Activated T-cell treated with anti-CD3 and anti-CD28 coated beads, Interleukin-2, amount 50 U/mL, for 24 hours (primary cell): ENCODE data around the gene HK1.

ENCODE experiments used
- DNase-seq: peaks from one replicate; pipeline ENCODE4 v3.0.0-alpha.2; 2020
- H3K27ac Mint-ChIP-seq: 2 replicates; pipeline ENCODE4 v1.8.0; 2020; ENCODE audit warnings: mild to moderate bottlenecking, mixed read lengths
- H3K27me3 Mint-ChIP-seq: 2 replicates; pipeline ENCODE4 v1.8.0; 2020; ENCODE audit warnings: mixed read lengths
- H3K36me3 Mint-ChIP-seq: 2 replicates; pipeline ENCODE4 v1.8.0; 2020; ENCODE audit warnings: low read depth, mixed read lengths
- H3K4me1 Mint-ChIP-seq: 2 replicates; pipeline ENCODE4 v1.8.0; 2020; ENCODE audit warnings: low read depth, mixed read lengths
- H3K4me3 Mint-ChIP-seq: 2 replicates; pipeline ENCODE4 v1.8.0; 2020; ENCODE audit warnings: mild to moderate bottlenecking, moderate library complexity, mixed read lengths
- H3K9me3 Mint-ChIP-seq: 2 replicates; pipeline ENCODE4 v1.8.0; 2020; ENCODE audit warnings: mixed read lengths

Gene HK1

GRCh38 chr10:69334302-69335062 is 56.2 kb downstream of the HK1 start:
- Mint-ChIP-seq H3K9me3 (no peaks in the 10 kb centered on the region), H3K27ac (peak overlapping the region; percentile 93), H3K36me3 (peaks cover 63% of the 10 kb centered on the region), H3K27me3 (no peaks in the 10 kb centered on the region), H3K4me1 (peaks cover 85% of the 10 kb centered on the region), H3K4me3 (peak overlapping the region; percentile 67)
- no peak for DNase-seq

GRCh38 chr10:69335063-69335587 is 56.8 kb downstream of the HK1 start:
- peak; percentile 61 for DNase-seq
- H3K27me3 Mint-ChIP-seq, result no peaks in the 10 kb centered on the region
- peak overlapping the region; percentile 67 for H3K4me3 Mint-ChIP-seq
- no peaks in the 10 kb centered on the region for H3K9me3 Mint-ChIP-seq
- H3K27ac Mint-ChIP-seq, result peak overlapping the region; percentile 93
- peaks cover 58% of the 10 kb centered on the region for H3K36me3 Mint-ChIP-seq
- peaks cover 83% of the 10 kb centered on the region for H3K4me1 Mint-ChIP-seq

- Mint-ChIP-seq H3K27ac (peak overlapping the region; percentile 93), H3K9me3 (no peaks in the 10 kb centered on the region), H3K4me1 (peaks cover 82% of the 10 kb centered on the region), H3K36me3 (peaks cover 54% of the 10 kb centered on the region), H3K4me3 (no peak overlapping the region), H3K27me3 (no peaks in the 10 kb centered on the region)
- DNase-seq, result no peak
These were observed 57.3 kb downstream of the HK1 start for GRCh38 chr10:69335613-69336012.

- Mint-ChIP-seq H3K9me3 (no peaks in the 10 kb centered on the region), H3K27ac (peak overlapping the region; percentile 57), H3K4me3 (no peak overlapping the region), H3K36me3 (peaks cover 46% of the 10 kb centered on the region), H3K4me1 (peaks cover 82% of the 10 kb centered on the region), H3K27me3 (no peaks in the 10 kb centered on the region)
- DNase-seq, result no peak
These were observed 58.6 kb downstream of the HK1 start for GRCh38 chr10:69336952-69337295.

GRCh38 chr10:69337296-69338132 is 59.2 kb downstream of the HK1 start:
- no peaks in the 10 kb centered on the region for H3K9me3 Mint-ChIP-seq
- no peak for DNase-seq
- H3K27me3 Mint-ChIP-seq, result no peaks in the 10 kb centered on the region
- H3K27ac Mint-ChIP-seq, result peak overlapping the region; percentile 57
- peaks cover 46% of the 10 kb centered on the region for H3K36me3 Mint-ChIP-seq
- H3K4me1 Mint-ChIP-seq, result peaks cover 81% of the 10 kb centered on the region
- no peak overlapping the region for H3K4me3 Mint-ChIP-seq

- DNase-seq, result no peak
- H3K36me3 Mint-ChIP-seq, result peaks cover 46% of the 10 kb centered on the region
- no peaks in the 10 kb centered on the region for H3K9me3 Mint-ChIP-seq
- H3K27me3 Mint-ChIP-seq, result no peaks in the 10 kb centered on the region
- peak overlapping the region; percentile 28 for H3K27ac Mint-ChIP-seq
- H3K4me1 Mint-ChIP-seq, result peaks cover 81% of the 10 kb centered on the region
- H3K4me3 Mint-ChIP-seq, result no peak overlapping the region
These were observed 59.8 kb downstream of the HK1 start for GRCh38 chr10:69338133-69338456.

GRCh38 chr10:69338547-69339450 is 60.5 kb downstream of the HK1 start:
- no peak overlapping the region for H3K4me3 Mint-ChIP-seq
- peaks cover 49% of the 10 kb centered on the region for H3K36me3 Mint-ChIP-seq
- peaks cover 81% of the 10 kb centered on the region for H3K4me1 Mint-ChIP-seq
- H3K27me3 Mint-ChIP-seq, result no peaks in the 10 kb centered on the region
- DNase-seq, result no peak
- H3K9me3 Mint-ChIP-seq, result no peaks in the 10 kb centered on the region
- H3K27ac Mint-ChIP-seq, result peak overlapping the region; percentile 81

- peaks cover 81% of the 10 kb centered on the region for H3K4me1 Mint-ChIP-seq
- H3K4me3 Mint-ChIP-seq, result no peak overlapping the region
- H3K9me3 Mint-ChIP-seq, result no peaks in the 10 kb centered on the region
- peaks cover 59% of the 10 kb centered on the region for H3K36me3 Mint-ChIP-seq
- H3K27ac Mint-ChIP-seq, result no peak overlapping the region
- no peaks in the 10 kb centered on the region for H3K27me3 Mint-ChIP-seq
- no peak for DNase-seq
These were observed 62.4 kb downstream of the HK1 start for GRCh38 chr10:69340695-69341094.

GRCh38 chr10:69343905-69344304 is 65.6 kb downstream of the HK1 start:
- Mint-ChIP-seq H3K9me3 (no peaks in the 10 kb centered on the region), H3K4me3 (no peak overlapping the region), H3K4me1 (peaks cover 82% of the 10 kb centered on the region), H3K27ac (peak overlapping the region; percentile 78), H3K36me3 (peaks cover 79% of the 10 kb centered on the region), H3K27me3 (no peaks in the 10 kb centered on the region)
- DNase-seq, result no peak

GRCh38 chr10:69344591-69345252 is 66.4 kb downstream of the HK1 start:
- Mint-ChIP-seq H3K4me1 (peaks cover 82% of the 10 kb centered on the region), H3K36me3 (peaks cover 84% of the 10 kb centered on the region), H3K27ac (peak overlapping the region; percentile 81), H3K4me3 (no peak overlapping the region), H3K27me3 (no peaks in the 10 kb centered on the region), H3K9me3 (no peaks in the 10 kb centered on the region)
- no peak for DNase-seq

GRCh38 chr10:69345402-69345801 is 67.1 kb downstream of the HK1 start:
- no peak for DNase-seq
- Mint-ChIP-seq H3K36me3 (peaks cover 91% of the 10 kb centered on the region), H3K27ac (peak overlapping the region; percentile 81), H3K4me1 (peaks cover 85% of the 10 kb centered on the region), H3K4me3 (no peak overlapping the region), H3K9me3 (no peaks in the 10 kb centered on the region), H3K27me3 (no peaks in the 10 kb centered on the region)

- H3K4me1 Mint-ChIP-seq, result peaks cover 81% of the 10 kb centered on the region
- no peak overlapping the region for H3K4me3 Mint-ChIP-seq
- peak overlapping the region; percentile 81 for H3K27ac Mint-ChIP-seq
- H3K27me3 Mint-ChIP-seq, result no peaks in the 10 kb centered on the region
- DNase-seq, result no peak
- H3K36me3 Mint-ChIP-seq, result peaks cover 91% of the 10 kb centered on the region
- no peaks in the 10 kb centered on the region for H3K9me3 Mint-ChIP-seq
These were observed 67.7 kb downstream of the HK1 start for GRCh38 chr10:69345890-69346474.

- no peak overlapping the region for H3K27ac Mint-ChIP-seq
- no peak overlapping the region for H3K4me3 Mint-ChIP-seq
- peaks cover 81% of the 10 kb centered on the region for H3K4me1 Mint-ChIP-seq
- H3K9me3 Mint-ChIP-seq, result no peaks in the 10 kb centered on the region
- no peaks in the 10 kb centered on the region for H3K27me3 Mint-ChIP-seq
- peaks cover 94% of the 10 kb centered on the region for H3K36me3 Mint-ChIP-seq
- DNase-seq, result no peak
These were observed 68.5 kb downstream of the HK1 start for GRCh38 chr10:69346776-69347175.
